DOHH2 (cell line): Measurements from ENCODE around the gene MAST1.

Source experiments
- H3F3A ChIP-seq: fragments of 200-600 bp; sonication (generic), shearing (Covaris generic); 2 replicates; pipeline ENCODE4 v1.6.0; 2016; ENCODE audit warnings: antibody characterized with exemption, mild to moderate bottlenecking; ENCODE audit not compliant: control insufficient read depth, insufficient read depth
- H3K27ac ChIP-seq: fragments of 200-600 bp; sonication (generic); 2 replicates; pipeline ENCODE4 v1.5.1; 2014; ENCODE audit warnings: low read depth, mild to moderate bottlenecking, low read length, moderate library complexity
- H3K27me3 ChIP-seq: fragments of 200-600 bp; sonication (generic); 2 replicates; pipeline ENCODE4 v1.6.1; 2014; ENCODE audit warnings: mild to moderate bottlenecking, low read length, mixed read lengths; ENCODE audit not compliant: control insufficient read depth
- H3K36me3 ChIP-seq: fragments of 200-600 bp; sonication (generic); 2 replicates; pipeline ENCODE4 v1.6.1; 2014; ENCODE audit warnings: mild to moderate bottlenecking, low read length, moderate library complexity, mixed read lengths; ENCODE audit not compliant: control insufficient read depth
- H3K4me1 ChIP-seq: fragments of 200-600 bp; sonication (generic); 2 replicates; pipeline ENCODE4 v1.6.1; 2014; ENCODE audit warnings: mild to moderate bottlenecking, low read length, mixed read lengths; ENCODE audit not compliant: control insufficient read depth
- H3K4me2 ChIP-seq: fragments of 200-600 bp; sonication (generic); 2 replicates; pipeline ENCODE4 v1.6.0; 2014; ENCODE audit warnings: mild to moderate bottlenecking, low read length, moderate library complexity
- H3K4me3 ChIP-seq: fragments of 200-600 bp; sonication (generic); 2 replicates; pipeline ENCODE4 v1.5.1; 2014; ENCODE audit warnings: mild to moderate bottlenecking, low read length, mixed read lengths
- H3K79me2 ChIP-seq: fragments of 200-600 bp; sonication (generic); 2 replicates; pipeline ENCODE4 v1.6.1; 2014; ENCODE audit warnings: mild to moderate bottlenecking, low read length, mixed read lengths; ENCODE audit not compliant: control insufficient read depth
- H3K9me2 ChIP-seq: fragments of 200-600 bp; sonication (generic); replicated peaks from 2 replicates; pipeline ENCODE4 v1.6.1; 2014; ENCODE audit warnings: mild to moderate bottlenecking, low read length, mixed read lengths; ENCODE audit not compliant: control insufficient read depth
- H3K9me3 ChIP-seq: fragments of 200-600 bp; sonication (generic); 2 replicates; pipeline ENCODE4 v1.6.1; 2014; ENCODE audit warnings: antibody characterized with exemption, low read length, mixed read lengths; ENCODE audit not compliant: control insufficient read depth, insufficient read depth
- H4K20me1 ChIP-seq: fragments of 200-600 bp; sonication (generic); 2 replicates; pipeline ENCODE4 v1.6.0; 2014; ENCODE audit warnings: low read depth, mild to moderate bottlenecking, antibody characterized with exemption, low read length, moderate library complexity; ENCODE audit not compliant: control insufficient read depth, insufficient read depth
- CTCF ChIP-seq: fragments of 200-600 bp; sonication (generic); IDR thresholded peaks from one replicate; pipeline ENCODE4 v1.5.1; 2014; ENCODE audit warnings: antibody characterized with exemption, mild to moderate bottlenecking, low read depth, low read length; ENCODE audit not compliant: poor library complexity, severe bottlenecking
- EZH2phosphoT487 ChIP-seq: fragments of 200-600 bp; sonication (generic); IDR thresholded peaks from 2 replicates; pipeline ENCODE4 v1.6.1; 2017; ENCODE audit warnings: borderline replicate concordance, mild to moderate bottlenecking, antibody characterized with exemption, low read length, moderate library complexity, mixed read lengths

MAST1 gene

GRCh38 chr19:12880551-12881171, 42.3 kb downstream of the MAST1 start:
- H4K20me1 ChIP-seq: no peaks in the 10 kb centered on the region
- peaks cover under 1% of the 10 kb centered on the region; the same call in 1 of the 2 replicates for H3K27me3 ChIP-seq
- H3F3A ChIP-seq: no peaks in the 10 kb centered on the region
- peaks cover 30% of the 10 kb centered on the region for H3K4me1 ChIP-seq
- TF ChIP-seq CTCF: no peak
- TF ChIP-seq EZH2phosphoT487: no peak
- no peaks in the 10 kb centered on the region for H3K9me2 ChIP-seq
- peak overlapping the region; percentile 85 for H3K4me2 ChIP-seq
- peaks cover 13% of the 10 kb centered on the region for H3K79me2 ChIP-seq
- peaks cover 7% of the 10 kb centered on the region for H3K36me3 ChIP-seq
- H3K4me3 ChIP-seq: peak overlapping the region; percentile 95
- H3K9me3 ChIP-seq: peaks cover 12% of the 10 kb centered on the region
- H3K27ac ChIP-seq: peak overlapping the region; percentile 49

- Histone ChIP-seq H4K20me1 (no peaks in the 10 kb centered on the region), H3K4me1 (peaks cover 34% of the 10 kb centered on the region), H3K4me3 (peak within 1 kb of the TSS; percentile 95), H3K9me3 (peaks cover 12% of the 10 kb centered on the region), H3K27ac (peak within 1 kb of the TSS; percentile 49), H3K9me2 (no peaks in the 10 kb centered on the region), H3K79me2 (peaks cover 13% of the 10 kb centered on the region), H3F3A (no peaks in the 10 kb centered on the region), H3K4me2 (peak within 1 kb of the TSS; percentile 85), H3K27me3 (peaks cover 6% of the 10 kb centered on the region; the same call in 1 of the 2 replicates), H3K36me3 (peaks cover 7% of the 10 kb centered on the region)
- no peak for TF ChIP-seq EZH2phosphoT487
- no peak for TF ChIP-seq CTCF
Measured at GRCh38 chr19:12881172-12881808, 43.0 kb downstream of the MAST1 start, which contains the start of gene DNASE2. DNASE2 (minus strand) TSS chr19:12881449; CDS start chr19:12881375, 74 bp downstream.

DNA sequence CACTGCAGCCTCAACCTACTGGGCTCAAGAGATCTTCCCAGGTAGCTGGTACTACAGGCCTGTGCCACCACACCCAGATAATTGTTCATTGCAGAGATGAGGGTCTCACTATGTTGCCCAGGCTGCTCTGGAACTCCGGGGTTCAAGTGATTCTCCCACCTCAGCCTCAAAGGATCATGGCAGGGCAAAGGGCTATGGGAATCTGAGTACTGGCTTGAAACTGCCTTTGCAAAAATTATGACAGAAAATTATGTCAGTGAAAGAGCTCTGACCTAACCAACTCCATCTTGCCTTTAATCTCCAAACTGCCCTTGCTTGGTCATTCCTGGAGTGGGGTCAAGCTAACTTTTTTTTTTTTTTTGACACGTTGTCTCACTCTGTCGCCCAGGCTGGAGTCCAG, 44.3 kb downstream of the MAST1 start:
- H3K27ac ChIP-seq: no peak overlapping the region
- no peak for TF ChIP-seq CTCF
- TF ChIP-seq EZH2phosphoT487: no peak
- H3K4me1 ChIP-seq: peaks cover 34% of the 10 kb centered on the region

More for the DNA sequence above, 44.3 kb downstream of the MAST1 start:
- Histone ChIP-seq H3K9me2 (no peaks in the 10 kb centered on the region), H3K36me3 (peaks cover 7% of the 10 kb centered on the region), H3K9me3 (peaks cover 12% of the 10 kb centered on the region), H4K20me1 (no peaks in the 10 kb centered on the region), H3K27me3 (peaks cover 6% of the 10 kb centered on the region; the same call in 1 of the 2 replicates), H3K79me2 (peaks cover 13% of the 10 kb centered on the region), H3F3A (no peaks in the 10 kb centered on the region), H3K4me3 (no peak overlapping the region), H3K4me2 (no peak overlapping the region)
